ENCODE data around the gene PPP1R18. TPM values are rescaled to one million over a fixed set of nuclear protein-coding genes. Genes with fewer than 3 reads are reported as not detected.

Gene PPP1R18
- total and polyA plus RNA-seq, 9 of the 15 experiments (the other 6 are each of a cell fraction or from before 2014, with no cell fraction given) = 12.0 to 99.2 (median 42.6) TPM

- TF ChIP-seq ELF2 (CRISPR knock-in tag; IDR thresholded peaks at IDR 0.05) (0 out of 2 replicates have a peak, but pooled peaks have one; percentile 16), ELF1 (tag; IDR thresholded peaks at IDR 0.05) (no peak), SRSF7 (optimal IDR thresholded peaks at IDR 0.05; ENCODE audit: low read depth, low read length) (no peak), LARP7 (IDR thresholded peaks at IDR 0.05) (no peak; the same call in 1 of the 2 replicates), HMG20A (CRISPR knock-in tag; conservative IDR thresholded peaks at IDR 0.05) (no peak), NR2C1 (IDR thresholded peaks at IDR 0.05) (no peak), NR2C1 (tag; IDR thresholded peaks at IDR 0.05) (peak; percentile 59), HDGF (IDR thresholded peaks at IDR 0.05) (0 out of 2 replicates have a peak, but pooled peaks have one; percentile 2), FOXP1 (CRISPR knock-in tag; IDR thresholded peaks at IDR 0.05) (0 out of 2 replicates have a peak, but pooled peaks have one; percentile 71), MTF1 (CRISPR knock-in tag; IDR thresholded peaks at IDR 0.05; ENCODE audit: borderline replicate concordance) (no peak), RBM39 (optimal IDR thresholded peaks at IDR 0.05; ENCODE audit: low read depth, low read length) (no peak), ZNF696 (CRISPR knock-in tag; conservative IDR thresholded peaks at IDR 0.05) (no peak), TGIF2 (CRISPR knock-in tag; IDR thresholded peaks at IDR 0.05) (no peak), KLF16 (IDR thresholded peaks at IDR 0.05) (no peak), USF1 (CRISPR knock-in tag; IDR thresholded peaks at IDR 0.05) (peak; percentile 44; the same call in 1 of the 2 replicates), FOXA3 (CRISPR knock-in tag; conservative IDR thresholded peaks at IDR 0.05 in 1 of 2, IDR thresholded peaks at IDR 0.05 in 1 of 2) (peak in 1 of 2 experiments; percentile 71; a peak in 2 of 4 replicates), NCOA4 (IDR thresholded peaks at IDR 0.05; ENCODE audit: partially characterized antibody) (no peak)
- TF ChIP-seq, protein P1, sequence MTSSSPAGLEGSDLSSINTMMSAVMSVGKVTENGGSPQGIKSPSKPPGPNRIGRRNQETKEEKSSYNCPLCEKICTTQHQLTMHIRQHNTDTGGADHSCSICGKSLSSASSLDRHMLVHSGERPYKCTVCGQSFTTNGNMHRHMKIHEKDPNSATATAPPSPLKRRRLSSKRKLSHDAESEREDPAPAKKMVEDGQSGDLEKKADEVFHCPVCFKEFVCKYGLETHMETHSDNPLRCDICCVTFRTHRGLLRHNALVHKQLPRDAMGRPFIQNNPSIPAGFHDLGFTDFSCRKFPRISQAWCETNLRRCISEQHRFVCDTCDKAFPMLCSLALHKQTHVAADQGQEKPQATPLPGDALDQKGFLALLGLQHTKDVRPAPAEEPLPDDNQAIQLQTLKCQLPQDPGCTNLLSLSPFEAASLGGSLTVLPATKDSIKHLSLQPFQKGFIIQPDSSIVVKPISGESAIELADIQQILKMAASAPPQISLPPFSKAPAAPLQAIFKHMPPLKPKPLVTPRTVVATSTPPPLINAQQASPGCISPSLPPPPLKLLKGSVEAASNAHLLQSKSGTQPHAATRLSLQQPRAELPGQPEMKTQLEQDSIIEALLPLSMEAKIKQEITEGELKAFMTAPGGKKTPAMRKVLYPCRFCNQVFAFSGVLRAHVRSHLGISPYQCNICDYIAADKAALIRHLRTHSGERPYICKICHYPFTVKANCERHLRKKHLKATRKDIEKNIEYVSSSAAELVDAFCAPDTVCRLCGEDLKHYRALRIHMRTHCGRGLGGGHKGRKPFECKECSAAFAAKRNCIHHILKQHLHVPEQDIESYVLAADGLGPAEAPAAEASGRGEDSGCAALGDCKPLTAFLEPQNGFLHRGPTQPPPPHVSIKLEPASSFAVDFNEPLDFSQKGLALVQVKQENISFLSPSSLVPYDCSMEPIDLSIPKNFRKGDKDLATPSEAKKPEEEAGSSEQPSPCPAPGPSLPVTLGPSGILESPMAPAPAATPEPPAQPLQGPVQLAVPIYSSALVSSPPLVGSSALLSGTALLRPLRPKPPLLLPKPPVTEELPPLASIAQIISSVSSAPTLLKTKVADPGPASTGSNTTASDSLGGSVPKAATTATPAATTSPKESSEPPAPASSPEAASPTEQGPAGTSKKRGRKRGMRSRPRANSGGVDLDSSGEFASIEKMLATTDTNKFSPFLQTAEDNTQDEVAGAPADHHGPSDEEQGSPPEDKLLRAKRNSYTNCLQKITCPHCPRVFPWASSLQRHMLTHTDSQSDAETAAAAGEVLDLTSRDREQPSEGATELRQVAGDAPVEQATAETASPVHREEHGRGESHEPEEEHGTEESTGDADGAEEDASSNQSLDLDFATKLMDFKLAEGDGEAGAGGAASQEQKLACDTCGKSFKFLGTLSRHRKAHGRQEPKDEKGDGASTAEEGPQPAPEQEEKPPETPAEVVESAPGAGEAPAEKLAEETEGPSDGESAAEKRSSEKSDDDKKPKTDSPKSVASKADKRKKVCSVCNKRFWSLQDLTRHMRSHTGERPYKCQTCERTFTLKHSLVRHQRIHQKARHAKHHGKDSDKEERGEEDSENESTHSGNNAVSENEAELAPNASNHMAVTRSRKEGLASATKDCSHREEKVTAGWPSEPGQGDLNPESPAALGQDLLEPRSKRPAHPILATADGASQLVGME (CRISPR knock-in tag; IDR thresholded peaks at IDR 0.05) = no peak
These were observed 3.1 kb downstream of the PPP1R18 start (continued) for GRCh38 chr6:30683183-30683979.
